ENCODE measurements around the gene B3GNT3. TPM values are rescaled to one million over a fixed set of nuclear protein-coding genes. Genes with fewer than 3 reads are reported as not detected.

B3GNT3 gene
- total and polyA plus RNA-seq, 9 of the 15 experiments (the other 6 are each of a cell fraction or from before 2014, with no cell fraction given) = 0.06 to 0.11 (median 0.07) TPM; not detected in 6

GRCh38 chr19:17859533-17860330 is 64.8 kb downstream of the B3GNT3 start, which contains the start of gene RPL18A (continued):
- no peak for TF ChIP-seq ZNF518B (CRISPR knock-in tag; IDR thresholded peaks at IDR 0.05)
- 0 out of 2 replicates have a peak, but pooled peaks have one; percentile 44 for TF ChIP-seq PHB (CRISPR knock-in tag; IDR thresholded peaks at IDR 0.05)
- peak; percentile 89 for TF ChIP-seq GTF2E2 (tag; IDR thresholded peaks at IDR 0.05)
- no peak for TF ChIP-seq CBX8 (IDR thresholded peaks at IDR 0.05; ENCODE audit: borderline replicate concordance, extremely low read depth, low read depth, low read length, poor library complexity, severe bottlenecking)
- TF ChIP-seq KDM1A (IDR thresholded peaks at IDR 0.05) = no peak
- no peak for TF ChIP-seq FOXO4 (CRISPR knock-in tag; IDR thresholded peaks at IDR 0.05)
- peak; percentile 16; the same call in 1 of the 2 replicates for TF ChIP-seq TCF3 (CRISPR knock-in tag; IDR thresholded peaks at IDR 0.05)
- TF ChIP-seq TAF1 (IDR thresholded peaks at IDR 0.05; ENCODE audit: control insufficient read depth, extremely low read depth, insufficient read depth, low read length, severe bottlenecking) = peak; percentile 97
- TF ChIP-seq TEAD2 (tag; IDR thresholded peaks at IDR 0.05) = no peak
- no peak; the same call in 1 of the 2 replicates for TF ChIP-seq RNF2 (IDR thresholded peaks at IDR 0.05)
- TF ChIP-seq CCAR2 (IDR thresholded peaks at IDR 0.05; ENCODE audit: low read depth, low read length) = no peak
- no peak for TF ChIP-seq IFI16 (CRISPR knock-in tag; IDR thresholded peaks at IDR 0.05)
- TF ChIP-seq ZNF134 (CRISPR knock-in tag; conservative IDR thresholded peaks at IDR 0.05) = no peak
- TF ChIP-seq E2F8 (IDR thresholded peaks at IDR 0.05; ENCODE audit: low read depth, partially characterized antibody) = no peak
- TF ChIP-seq CBX3 (IDR thresholded peaks at IDR 0.05; ENCODE audit: borderline replicate concordance in 1 of 2, low read length in 2 of 2) = no peak; a peak in 1 of 3 replicates
- TF ChIP-seq RFX1 (IDR thresholded peaks at IDR 0.05) = no peak
- TF ChIP-seq DEAF1 (CRISPR knock-in tag; IDR thresholded peaks at IDR 0.05) = peak; percentile 76
- 0 out of 2 replicates have a peak, but pooled peaks have one; percentile 10 for TF ChIP-seq RFX7 (CRISPR knock-in tag; IDR thresholded peaks at IDR 0.05)

All from K562 (cell line).